ENCODE results near the gene RAD51C.

The RAD51C gene

GRCh38 chr17:58691701-58692238 is 632 bp upstream of the RAD51C start, which contains the start of gene TEX14:
Gene TEX14, minus strand, starts transcription at chr17:58692045. Its CDS starts 40,044 bp downstream, at chr17:58652001.
- Histone ChIP-seq H3K4me2 (ENCODE audit: low read length) (peak within 1 kb of the TSS; percentile 61), H3K27ac (peak within 1 kb of the TSS; percentile 73), H3K79me2 (no peaks in the 10 kb centered on the region), H3K9me3 (ENCODE audit: control insufficient read depth, low read length) (no peaks in the 10 kb centered on the region), H3K9ac (no peak within 1 kb of the TSS), H3K27me3 (ENCODE audit: control insufficient read depth, insufficient read depth, low read length) (no peaks in the 10 kb centered on the region), H3K4me1 (no peaks in the 10 kb centered on the region), H2AFZ (peak within 1 kb of the TSS; percentile 98), H3K4me3 (ENCODE audit: low read depth, low read length) (peak within 1 kb of the TSS; percentile 67), H3K36me3 (ENCODE audit: control insufficient read depth, insufficient read depth, low read length) (no peaks in the 10 kb centered on the region)
- TF ChIP-seq, protein P1, sequence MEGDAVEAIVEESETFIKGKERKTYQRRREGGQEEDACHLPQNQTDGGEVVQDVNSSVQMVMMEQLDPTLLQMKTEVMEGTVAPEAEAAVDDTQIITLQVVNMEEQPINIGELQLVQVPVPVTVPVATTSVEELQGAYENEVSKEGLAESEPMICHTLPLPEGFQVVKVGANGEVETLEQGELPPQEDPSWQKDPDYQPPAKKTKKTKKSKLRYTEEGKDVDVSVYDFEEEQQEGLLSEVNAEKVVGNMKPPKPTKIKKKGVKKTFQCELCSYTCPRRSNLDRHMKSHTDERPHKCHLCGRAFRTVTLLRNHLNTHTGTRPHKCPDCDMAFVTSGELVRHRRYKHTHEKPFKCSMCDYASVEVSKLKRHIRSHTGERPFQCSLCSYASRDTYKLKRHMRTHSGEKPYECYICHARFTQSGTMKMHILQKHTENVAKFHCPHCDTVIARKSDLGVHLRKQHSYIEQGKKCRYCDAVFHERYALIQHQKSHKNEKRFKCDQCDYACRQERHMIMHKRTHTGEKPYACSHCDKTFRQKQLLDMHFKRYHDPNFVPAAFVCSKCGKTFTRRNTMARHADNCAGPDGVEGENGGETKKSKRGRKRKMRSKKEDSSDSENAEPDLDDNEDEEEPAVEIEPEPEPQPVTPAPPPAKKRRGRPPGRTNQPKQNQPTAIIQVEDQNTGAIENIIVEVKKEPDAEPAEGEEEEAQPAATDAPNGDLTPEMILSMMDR (IDR thresholded peaks at IDR 0.05), result no peak

GRCh38 chr17:58693208-58693607 is 806 bp downstream of the RAD51C start:
- Histone ChIP-seq H3K36me3 (ENCODE audit: control insufficient read depth, insufficient read depth, low read length) (no peaks in the 10 kb centered on the region), H3K27ac (peak overlapping the region; percentile 73), H3K4me1 (no peaks in the 10 kb centered on the region), H3K27me3 (ENCODE audit: control insufficient read depth, insufficient read depth, low read length) (no peaks in the 10 kb centered on the region), H3K4me2 (ENCODE audit: low read length) (peak overlapping the region; percentile 61), H2AFZ (peak overlapping the region; percentile 98), H3K9me3 (ENCODE audit: control insufficient read depth, low read length) (no peaks in the 10 kb centered on the region), H3K4me3 (ENCODE audit: low read depth, low read length) (peak overlapping the region; percentile 67), H3K79me2 (no peaks in the 10 kb centered on the region), H3K9ac (no peak overlapping the region)
- TF ChIP-seq, protein P1 (IDR thresholded peaks at IDR 0.05), result no peak

DNA sequence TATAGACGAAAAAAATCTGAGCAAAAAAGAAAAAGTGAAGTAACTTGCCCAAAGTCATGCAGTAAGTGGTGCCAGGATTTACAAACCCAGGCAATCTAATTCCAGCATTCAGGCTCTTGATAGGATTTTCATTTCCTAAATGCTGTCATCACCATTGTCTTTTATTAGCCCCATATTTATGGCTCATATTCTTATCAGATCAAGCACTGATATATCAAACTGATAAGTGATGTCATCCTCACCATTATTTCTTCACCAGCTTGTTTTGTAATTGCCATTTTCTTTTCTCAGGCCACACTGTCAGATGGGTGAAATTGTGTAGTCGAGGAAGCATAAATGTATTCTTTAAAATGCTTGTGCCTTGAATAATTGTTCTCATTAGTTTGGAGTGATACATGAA is 1.3 kb downstream of the RAD51C start:
- Histone ChIP-seq H3K9me3 (ENCODE audit: control insufficient read depth, low read length) (no peaks in the 10 kb centered on the region), H2AFZ (no peak overlapping the region), H3K9ac (no peak overlapping the region), H3K27ac (no peak overlapping the region), H3K79me2 (no peaks in the 10 kb centered on the region), H3K4me1 (no peaks in the 10 kb centered on the region), H3K36me3 (ENCODE audit: control insufficient read depth, insufficient read depth, low read length) (no peaks in the 10 kb centered on the region), H3K27me3 (ENCODE audit: control insufficient read depth, insufficient read depth, low read length) (no peaks in the 10 kb centered on the region), H3K4me2 (ENCODE audit: low read length) (no peak overlapping the region), H3K4me3 (ENCODE audit: low read depth, low read length) (no peak overlapping the region)
- TF ChIP-seq, protein P1 (IDR thresholded peaks at IDR 0.05), result no peak

- Histone ChIP-seq H3K9me3 (ENCODE audit: control insufficient read depth, low read length) (no peaks in the 10 kb centered on the region), H3K27me3 (ENCODE audit: control insufficient read depth, insufficient read depth, low read length) (no peaks in the 10 kb centered on the region), H2AFZ (no peak overlapping the region), H3K4me2 (ENCODE audit: low read length) (no peak overlapping the region), H3K4me3 (ENCODE audit: low read depth, low read length) (no peak overlapping the region), H3K79me2 (no peaks in the 10 kb centered on the region), H3K36me3 (ENCODE audit: control insufficient read depth, insufficient read depth, low read length) (no peaks in the 10 kb centered on the region), H3K4me1 (no peaks in the 10 kb centered on the region), H3K9ac (no peak overlapping the region), H3K27ac (no peak overlapping the region)
- TF ChIP-seq, protein P1 (IDR thresholded peaks at IDR 0.05), result no peak
Observed at GRCh38 chr17:58694302-58694701, 1.9 kb downstream of the RAD51C start.

DNA sequence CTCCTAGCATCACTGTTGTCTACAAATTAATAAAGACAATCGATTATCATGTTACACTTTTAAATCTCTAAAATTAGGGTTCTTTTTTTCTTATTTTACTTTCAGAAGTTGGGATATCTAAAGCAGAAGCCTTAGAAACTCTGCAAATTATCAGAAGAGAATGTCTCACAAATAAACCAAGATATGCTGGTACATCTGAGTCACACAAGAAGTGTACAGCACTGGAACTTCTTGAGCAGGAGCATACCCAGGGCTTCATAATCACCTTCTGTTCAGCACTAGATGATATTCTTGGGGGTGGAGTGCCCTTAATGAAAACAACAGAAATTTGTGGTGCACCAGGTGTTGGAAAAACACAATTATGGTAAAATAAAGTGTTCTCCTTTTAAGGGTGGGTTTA is 2.4 kb downstream of the RAD51C start:
- Histone ChIP-seq H3K27ac (no peak overlapping the region), H2AFZ (no peak overlapping the region), H3K9ac (no peak overlapping the region), H3K27me3 (ENCODE audit: control insufficient read depth, insufficient read depth, low read length) (no peaks in the 10 kb centered on the region), H3K36me3 (ENCODE audit: control insufficient read depth, insufficient read depth, low read length) (no peaks in the 10 kb centered on the region), H3K4me3 (ENCODE audit: low read depth, low read length) (no peak overlapping the region), H3K79me2 (no peaks in the 10 kb centered on the region), H3K4me2 (ENCODE audit: low read length) (no peak overlapping the region), H3K4me1 (no peaks in the 10 kb centered on the region), H3K9me3 (ENCODE audit: control insufficient read depth, low read length) (no peaks in the 10 kb centered on the region)
- TF ChIP-seq, protein P1 (IDR thresholded peaks at IDR 0.05), result no peak
